H7 (cell line): ENCODE results near the gene HERC3. TPM values are rescaled to one million over a fixed set of nuclear protein-coding genes. Genes with fewer than 3 reads are reported as not detected.

ENCODE experiments used
- DNase-seq: peaks from one replicate; pipeline ENCODE4 v3.0.0; 2012
- H3K27me3 ChIP-seq: 2 replicates; pipeline ENCODE4 v1.6.0; 2011; ENCODE audit warnings: mild to moderate bottlenecking, low read length; ENCODE audit not compliant: control insufficient read depth, insufficient read depth
- H3K36me3 ChIP-seq: replicated peaks from 2 replicates; pipeline ENCODE4 v1.5.1; 2011; ENCODE audit warnings: low read length; ENCODE audit not compliant: control insufficient read depth, insufficient read depth
- H3K4me3 ChIP-seq: 2 replicates; pipeline ENCODE4 v1.5.1; 2011; ENCODE audit warnings: low read depth, mild to moderate bottlenecking, control low read depth, low read length, moderate library complexity; ENCODE audit not compliant: insufficient read depth
- total RNA-seq: library from RNA; depleted of rRNA; stranded (reverse); fragments of >200 nt; shearing (Covaris generic); gene quantifications from 2 replicates; pipeline ENCODE4 v1.2.3, GENCODE V29; 2014

HERC3 gene
- total RNA-seq, 1 experiment from 2014 or later = 2.0 TPM

- Histone ChIP-seq H3K4me3 (no peak overlapping the region), H3K36me3 (no peaks in the 10 kb centered on the region; the same call in 1 of the 2 replicates), H3K27me3 (no peaks in the 10 kb centered on the region)
- DNase-seq = no peak
Observed at GRCh38 chr4:88729146-88729760, 137.0 kb downstream of the HERC3 start.

GRCh38 chr4:88730811-88731210 lies 138.5 kb downstream of the HERC3 start:
- no peak for DNase-seq
- no peaks in the 10 kb centered on the region; the same call in none of the 2 replicates for H3K36me3 ChIP-seq
- no peak overlapping the region for H3K4me3 ChIP-seq
- no peaks in the 10 kb centered on the region for H3K27me3 ChIP-seq

GRCh38 chr4:88731381-88731780 lies 139.1 kb downstream of the HERC3 start:
- Histone ChIP-seq H3K36me3 (no peaks in the 10 kb centered on the region; the same call in none of the 2 replicates), H3K4me3 (no peak overlapping the region), H3K27me3 (no peaks in the 10 kb centered on the region)
- DNase-seq = no peak

GRCh38 chr4:88732714-88733368 lies 140.6 kb downstream of the HERC3 start:
- H3K36me3 ChIP-seq = no peaks in the 10 kb centered on the region; the same call in none of the 2 replicates

GRCh38 chr4:88734403-88734949 lies 142.2 kb downstream of the HERC3 start:
- DNase-seq = no peak
- no peak overlapping the region for H3K4me3 ChIP-seq
- peaks cover 1% of the 10 kb centered on the region for H3K36me3 ChIP-seq
- H3K27me3 ChIP-seq = no peaks in the 10 kb centered on the region

More at GRCh38 chr4:88732714-88733368, 140.6 kb downstream of the HERC3 start:
- Histone ChIP-seq H3K4me3 (no peak overlapping the region), H3K27me3 (no peaks in the 10 kb centered on the region)
- DNase-seq = no peak

GRCh38 chr4:88735564-88735963 lies 143.3 kb downstream of the HERC3 start:
- no peaks in the 10 kb centered on the region for H3K27me3 ChIP-seq
- DNase-seq = no peak
- no peak overlapping the region for H3K4me3 ChIP-seq
- peaks cover 1% of the 10 kb centered on the region for H3K36me3 ChIP-seq

- H3K27me3 ChIP-seq = no peaks in the 10 kb centered on the region
- H3K36me3 ChIP-seq = peaks cover 1% of the 10 kb centered on the region; the same call in 1 of the 2 replicates
- no peak overlapping the region for H3K4me3 ChIP-seq
- DNase-seq = no peak
Observed at GRCh38 chr4:88736264-88736663, 144.0 kb downstream of the HERC3 start.

- Histone ChIP-seq H3K36me3 (peaks cover 1% of the 10 kb centered on the region; the same call in 1 of the 2 replicates), H3K27me3 (no peaks in the 10 kb centered on the region), H3K4me3 (no peak overlapping the region)
- peak; percentile 28 for DNase-seq
Observed at GRCh38 chr4:88737307-88737941, 145.1 kb downstream of the HERC3 start.

- no peak for DNase-seq
- Histone ChIP-seq H3K4me3 (no peak overlapping the region), H3K36me3 (peaks cover 1% of the 10 kb centered on the region; the same call in 1 of the 2 replicates), H3K27me3 (no peaks in the 10 kb centered on the region)
Observed at GRCh38 chr4:88738180-88738579, 145.9 kb downstream of the HERC3 start.

GRCh38 chr4:88742561-88742960 lies 150.3 kb downstream of the HERC3 start:
- Histone ChIP-seq H3K27me3 (no peaks in the 10 kb centered on the region), H3K4me3 (no peak overlapping the region), H3K36me3 (peaks cover 4% of the 10 kb centered on the region)
- DNase-seq = no peak

- no peak overlapping the region for H3K4me3 ChIP-seq
- peaks cover 5% of the 10 kb centered on the region for H3K36me3 ChIP-seq
- DNase-seq = no peak
- H3K27me3 ChIP-seq = no peaks in the 10 kb centered on the region
Observed at GRCh38 chr4:88743696-88744095, 151.4 kb downstream of the HERC3 start.

- Histone ChIP-seq H3K36me3 (peaks cover 6% of the 10 kb centered on the region), H3K27me3 (no peaks in the 10 kb centered on the region), H3K4me3 (no peak overlapping the region)
- no peak for DNase-seq
Observed at GRCh38 chr4:88744609-88745008, 152.3 kb downstream of the HERC3 start.

GRCh38 chr4:88745175-88745574 lies 152.9 kb downstream of the HERC3 start:
- DNase-seq = no peak
- H3K36me3 ChIP-seq = peaks cover 6% of the 10 kb centered on the region
- no peaks in the 10 kb centered on the region for H3K27me3 ChIP-seq
- no peak overlapping the region for H3K4me3 ChIP-seq

- peaks cover 7% of the 10 kb centered on the region for H3K36me3 ChIP-seq
- H3K4me3 ChIP-seq = no peak overlapping the region
- no peak for DNase-seq
- H3K27me3 ChIP-seq = no peaks in the 10 kb centered on the region
Observed at GRCh38 chr4:88745581-88746163, 153.4 kb downstream of the HERC3 start.
